Stimulated activated CD8-positive, alpha-beta memory T cell treated with anti-CD3 and anti-CD28 coated beads, Interleukin-2, amount 100 ng/mL, for 48 hours (primary cell): Measurements from ENCODE around the gene SPATA31E1.
"Not testable (repeated sequence)": the region's sequence is repeated elsewhere in the genome, so short reads cannot be mapped to it uniquely, and the experiment has no call there.

Experiments used
- DNase-seq, 2 donors: peaks; one replicate each; pipeline ENCODE4 v3.0.0-alpha.2; 2020; ENCODE audit warnings: low read depth in 2 of 2

Gene SPATA31E1

DNA sequence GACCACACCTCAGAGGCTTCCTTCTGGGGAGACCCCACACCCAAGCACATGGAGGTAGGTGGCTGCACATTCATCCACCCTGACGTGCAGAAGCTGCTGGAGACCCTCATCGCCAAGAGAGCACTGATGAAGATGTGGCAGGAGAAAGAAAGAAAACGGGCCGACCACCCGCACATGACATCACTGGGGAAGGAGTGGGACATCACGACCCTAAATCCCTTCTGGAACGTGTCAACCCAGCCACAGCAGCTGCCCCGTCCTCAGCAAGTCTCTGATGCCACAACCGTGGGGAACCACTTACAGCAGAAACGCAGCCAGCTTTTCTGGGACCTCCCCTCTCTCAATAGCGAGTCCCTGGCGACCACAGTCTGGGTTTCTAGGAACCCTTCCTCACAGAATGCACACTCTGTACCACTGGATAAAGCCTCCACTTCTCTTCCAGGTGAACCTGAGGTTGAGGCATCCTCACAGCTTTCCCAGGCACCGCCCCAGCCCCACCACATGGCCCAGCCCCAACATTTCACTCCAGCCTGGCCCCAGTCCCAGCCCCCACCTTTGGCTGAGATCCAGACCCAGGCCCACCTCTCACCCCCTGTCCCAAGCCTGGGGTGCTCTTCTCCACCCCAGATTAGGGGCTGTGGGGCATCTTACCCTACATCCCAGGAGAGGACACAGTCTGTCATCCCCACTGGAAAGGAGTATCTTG lies 3.0 kb downstream of the SPATA31E1 start:
- no peak for DNase-seq

DNA sequence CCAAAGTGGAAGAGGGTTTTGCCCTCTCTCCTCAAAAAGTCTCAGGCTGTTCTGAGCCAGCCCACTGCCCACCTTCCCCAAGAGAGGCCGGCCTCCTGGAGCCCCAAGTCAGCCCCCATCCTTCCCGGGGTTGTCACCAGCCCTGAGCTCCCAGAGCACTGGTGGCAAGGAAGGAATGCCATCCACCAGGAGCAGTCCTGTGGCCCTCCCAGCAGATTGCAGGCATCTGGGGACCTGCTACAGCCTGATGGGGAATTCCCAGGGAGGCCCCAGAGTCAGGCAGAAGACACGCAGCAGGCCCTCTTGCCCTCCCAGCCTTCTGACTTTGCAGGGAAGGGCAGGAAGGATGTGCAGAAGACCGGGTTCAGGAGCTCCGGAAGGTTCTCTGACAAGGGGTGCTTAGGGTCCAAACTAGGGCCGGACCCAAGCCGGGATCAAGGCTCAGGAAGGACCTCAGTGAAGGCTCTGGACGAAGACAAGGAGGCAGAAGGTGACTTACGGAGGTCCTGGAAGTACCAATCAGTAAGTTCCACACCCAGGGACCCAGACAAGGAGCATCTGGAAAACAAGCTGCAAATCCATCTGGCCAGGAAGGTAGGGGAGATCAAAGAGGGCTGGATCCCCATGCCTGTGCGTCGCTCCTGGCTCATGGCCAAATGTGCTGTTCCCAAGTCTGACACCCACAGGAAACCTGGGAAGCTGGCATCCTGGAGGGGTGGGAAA lies 3.7 kb downstream of the SPATA31E1 start:
- DNase-seq, result no peak

DNA sequence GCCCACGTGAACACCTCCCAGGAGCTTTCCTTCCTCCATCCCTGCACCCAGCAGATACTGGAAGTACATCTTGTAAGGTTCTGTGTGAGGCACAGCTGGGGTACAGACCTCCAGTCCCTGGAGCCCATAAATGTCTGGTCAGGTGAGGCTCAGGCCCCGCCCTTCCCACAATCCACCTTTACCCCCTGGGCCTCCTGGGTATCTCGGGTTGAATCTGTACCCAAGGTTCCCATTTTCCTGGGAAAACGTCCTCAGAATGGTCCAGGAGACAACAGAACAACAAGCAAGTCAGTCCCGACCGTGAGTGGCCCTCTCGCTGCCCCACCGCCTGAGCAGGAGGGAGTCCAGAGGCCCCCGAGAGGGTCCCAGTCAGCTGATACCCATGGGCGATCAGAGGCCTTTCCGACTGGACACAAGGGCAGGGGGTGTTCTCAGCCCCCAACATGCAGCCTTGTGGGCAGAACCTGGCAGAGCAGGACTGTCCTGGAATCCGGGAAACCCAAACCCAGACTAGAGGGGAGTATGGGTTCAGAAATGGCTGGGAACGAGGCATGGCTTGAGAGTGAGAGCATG lies 4.3 kb downstream of the SPATA31E1 start:
- no peak for DNase-seq

DNA sequence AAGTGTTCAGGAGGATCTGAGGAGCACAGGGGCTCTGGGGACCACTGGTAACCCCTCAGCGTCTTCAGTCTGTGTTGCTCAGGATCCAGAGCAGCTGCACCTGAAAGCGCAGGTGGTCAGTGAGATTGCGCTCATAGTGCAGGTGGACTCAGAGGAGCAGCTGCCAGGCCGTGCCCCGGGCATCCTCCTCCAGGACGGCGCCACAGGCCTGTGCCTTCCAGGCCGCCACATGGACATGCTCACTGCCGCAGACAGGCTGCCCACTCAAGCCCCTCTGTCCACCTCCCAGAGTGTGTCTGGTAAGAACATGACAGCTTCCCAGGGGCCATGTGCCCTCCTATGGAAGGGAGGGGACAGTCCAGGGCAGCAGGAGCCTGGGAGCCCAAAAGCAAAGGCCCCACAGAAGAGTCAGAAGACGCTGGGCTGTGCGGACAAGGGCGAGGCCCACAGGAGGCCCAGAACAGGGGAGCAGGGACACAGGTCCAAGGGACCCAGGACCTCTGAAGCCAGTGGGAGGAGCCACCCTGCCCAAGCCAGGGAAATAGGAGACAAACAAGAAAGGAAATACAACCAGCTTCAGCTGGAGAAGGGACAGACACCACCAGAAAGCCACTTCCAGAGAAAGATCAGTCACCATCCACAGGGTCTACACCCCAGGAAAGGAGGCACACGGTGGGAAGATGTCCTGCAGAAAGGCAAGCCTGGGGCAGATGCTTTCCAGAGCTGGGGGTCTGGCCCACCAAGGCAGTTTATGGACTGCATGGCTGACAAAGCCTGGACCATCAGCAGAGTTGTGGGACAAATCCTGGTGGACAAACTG lies 5.2 kb downstream of the SPATA31E1 start:
- no peak for DNase-seq

DNA sequence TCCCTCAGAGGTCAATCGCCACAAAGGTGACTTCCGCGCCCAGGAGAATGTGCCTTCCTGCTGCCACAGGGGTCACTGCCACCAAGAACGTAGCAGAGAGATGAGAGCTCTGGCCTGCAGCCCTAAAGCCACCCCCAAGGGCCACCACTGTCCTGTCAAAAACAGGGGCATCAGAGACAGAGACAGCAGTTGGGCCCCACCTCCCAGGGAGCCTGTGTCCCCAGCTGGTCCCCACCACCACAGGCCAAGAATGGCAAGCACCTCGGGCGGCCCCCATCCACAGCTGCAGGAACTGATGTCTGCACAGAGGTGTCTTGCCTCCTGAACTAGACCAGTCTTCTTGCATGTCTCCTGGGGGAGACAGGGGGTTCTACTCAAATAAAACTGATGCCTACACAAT lies 5.8 kb downstream of the SPATA31E1 start:
- no peak for DNase-seq

DNA sequence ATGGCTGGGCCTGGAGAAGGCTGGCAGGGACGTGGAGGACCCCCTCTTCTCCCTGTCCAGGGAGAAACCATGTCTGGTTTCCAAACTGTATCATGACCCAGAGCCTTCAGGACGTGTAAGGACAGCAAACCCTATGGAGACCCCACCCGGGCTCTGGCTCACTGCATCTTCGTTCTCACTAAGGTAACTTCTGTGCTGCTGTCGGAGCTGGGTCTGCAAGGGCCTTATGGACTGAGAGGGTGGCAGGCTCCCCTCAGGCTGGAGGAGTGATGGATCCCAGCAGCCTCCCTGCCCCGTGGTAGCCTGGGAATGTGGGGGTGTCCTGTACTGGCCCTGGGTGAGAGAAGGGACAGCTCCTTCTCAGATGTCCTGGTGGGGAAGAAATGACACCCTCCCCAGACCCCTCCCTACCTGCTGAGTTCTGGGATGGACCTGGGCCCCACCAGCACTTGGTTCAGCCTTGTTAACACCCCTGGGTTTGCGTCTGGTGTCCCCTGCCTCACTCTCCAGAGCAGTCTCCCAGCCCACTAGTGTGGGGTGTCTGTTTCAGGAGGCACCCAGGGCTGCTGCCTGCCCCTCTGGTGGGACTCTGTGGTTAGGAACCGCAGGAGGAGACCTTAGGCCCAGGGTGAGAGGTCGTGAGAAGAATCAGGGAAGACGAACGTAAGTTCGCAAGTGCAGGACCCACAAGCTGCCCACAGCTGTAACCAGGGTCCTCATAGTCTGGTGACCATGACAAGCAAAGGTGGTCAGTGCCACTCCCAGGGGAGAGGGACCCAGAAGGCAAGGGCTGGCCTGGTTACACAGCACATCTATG lies 6.6 kb downstream of the SPATA31E1 start:
- DNase-seq, result no peak

DNA sequence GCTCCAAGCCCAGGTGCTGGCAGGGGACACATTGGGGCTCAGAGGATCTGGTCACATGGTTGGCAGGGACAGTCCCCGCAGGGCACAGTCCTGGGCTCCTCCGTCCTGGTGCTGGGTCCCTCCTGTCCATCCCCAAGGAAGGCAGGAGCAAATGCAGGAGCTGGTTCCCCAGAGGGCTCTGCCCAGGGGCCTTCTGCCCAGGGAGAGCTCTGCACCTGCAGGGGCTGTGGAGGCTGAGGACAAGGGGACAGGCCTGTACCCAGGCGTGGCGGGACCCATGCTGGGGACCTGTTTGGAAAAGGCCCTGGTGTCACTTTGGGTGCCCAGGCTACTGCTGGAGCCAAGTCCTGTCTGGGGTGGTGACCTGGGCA lies 7.2 kb downstream of the SPATA31E1 start:
- no peak for DNase-seq

DNA sequence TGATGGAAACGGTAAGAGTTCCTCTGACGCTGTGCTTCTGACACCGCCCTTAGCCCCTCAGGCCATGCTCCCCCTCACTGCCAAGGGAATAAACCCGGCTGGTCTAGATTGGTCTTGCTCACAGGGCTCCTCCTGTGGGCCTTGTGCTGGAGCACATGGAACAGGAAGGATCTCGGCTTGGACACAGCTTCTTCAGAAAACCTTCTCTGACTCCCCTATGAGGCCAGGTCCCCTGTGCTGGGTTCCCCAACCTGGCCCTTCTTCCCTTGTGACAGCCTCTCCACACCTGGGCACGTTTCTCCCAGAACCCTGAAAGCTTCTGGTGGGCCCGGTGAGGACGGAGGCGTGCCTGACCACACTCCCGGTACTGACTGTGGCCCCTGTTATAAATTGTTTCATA lies 8.2 kb downstream of the SPATA31E1 start:
- DNase-seq, result no peak

DNA sequence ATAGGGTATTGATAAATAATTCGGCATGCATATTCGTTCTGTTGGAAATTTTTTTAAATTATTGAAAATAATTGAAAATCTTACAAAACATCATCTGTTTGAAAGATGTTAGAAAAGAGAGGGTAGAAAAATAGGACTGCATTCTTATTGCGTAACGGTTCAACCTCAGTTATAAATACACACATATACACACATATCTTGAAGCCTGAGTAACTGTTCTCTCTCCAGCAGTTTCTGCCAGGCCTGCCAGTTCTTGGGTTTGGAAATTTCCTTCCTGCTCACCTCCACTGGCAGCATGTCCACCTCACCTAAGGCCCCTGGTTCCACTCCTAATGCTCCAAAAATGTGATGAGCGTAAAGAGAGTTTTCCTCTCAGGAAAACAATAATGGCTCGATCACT lies 9.1 kb downstream of the SPATA31E1 start:
- DNase-seq, result no peak

DNA sequence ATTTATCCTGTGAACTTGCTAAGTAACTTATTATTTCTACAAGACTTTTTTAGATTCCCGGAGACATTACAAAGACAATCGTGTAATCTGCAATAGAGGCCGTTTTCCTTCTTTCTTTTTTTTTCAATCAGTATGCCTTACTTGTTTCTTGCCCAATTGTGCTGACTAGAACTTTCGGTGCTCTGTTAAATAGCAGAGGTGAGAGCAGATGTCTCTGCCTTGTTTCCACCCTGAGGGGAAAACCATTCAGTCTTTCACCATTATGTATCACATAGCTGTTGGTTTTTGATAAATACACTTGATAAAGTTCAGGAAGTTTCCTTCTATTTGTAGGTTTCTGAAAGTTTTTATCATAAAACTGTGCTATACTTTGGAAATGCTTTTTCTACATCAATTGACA lies 10.3 kb downstream of the SPATA31E1 start:
- no peak for DNase-seq

DNA sequence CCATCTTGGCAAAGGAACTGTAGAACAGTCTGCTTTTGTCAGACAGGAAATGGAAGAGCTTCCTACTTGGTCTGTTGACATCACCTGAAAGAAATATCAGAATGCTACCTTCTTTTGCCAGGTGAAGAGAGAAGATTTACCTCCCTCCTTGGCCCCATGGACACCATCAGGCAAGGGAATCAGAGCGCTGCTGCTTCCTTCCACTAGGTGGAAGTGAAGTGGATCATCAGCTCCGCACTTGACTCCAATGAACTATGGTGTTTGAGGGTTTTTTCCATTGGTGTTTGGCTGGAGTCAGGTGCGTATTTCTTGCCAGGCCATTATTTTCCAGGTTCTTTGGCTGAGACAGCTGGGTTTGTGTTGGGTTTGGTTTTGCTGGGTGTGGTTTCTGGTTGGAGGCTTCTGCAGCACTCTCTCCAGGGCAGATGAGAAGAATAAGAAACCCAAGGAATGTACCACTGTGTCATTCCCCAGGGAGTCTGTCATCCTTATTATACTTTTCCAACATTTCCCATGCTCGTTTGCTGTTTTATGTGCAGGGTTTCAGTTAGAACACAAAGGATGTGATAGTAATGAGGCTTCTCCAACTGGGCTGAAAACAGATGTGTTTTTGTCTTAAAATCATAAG lies 12.4 kb downstream of the SPATA31E1 start:
- no peak for DNase-seq

DNA sequence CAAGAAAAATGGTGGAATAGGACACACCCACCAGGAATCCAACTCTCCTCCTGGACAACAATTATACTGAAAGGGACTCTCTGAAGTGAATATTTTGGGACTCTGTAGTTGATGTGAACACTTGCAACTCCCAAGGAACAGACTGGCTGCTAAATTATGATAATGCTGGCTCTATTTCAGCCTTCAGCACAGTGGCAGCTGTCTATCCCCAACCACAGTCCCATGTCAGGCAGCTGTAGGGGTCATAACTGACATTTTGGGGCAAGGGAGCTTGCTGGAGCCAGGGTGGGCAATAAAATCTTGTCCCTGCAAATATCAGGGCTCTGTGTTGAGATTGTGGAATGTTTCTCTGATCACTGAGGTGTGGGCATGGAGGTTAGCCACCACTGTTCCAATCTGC lies 14.2 kb downstream of the SPATA31E1 start:
- DNase-seq, result no peak

DNA sequence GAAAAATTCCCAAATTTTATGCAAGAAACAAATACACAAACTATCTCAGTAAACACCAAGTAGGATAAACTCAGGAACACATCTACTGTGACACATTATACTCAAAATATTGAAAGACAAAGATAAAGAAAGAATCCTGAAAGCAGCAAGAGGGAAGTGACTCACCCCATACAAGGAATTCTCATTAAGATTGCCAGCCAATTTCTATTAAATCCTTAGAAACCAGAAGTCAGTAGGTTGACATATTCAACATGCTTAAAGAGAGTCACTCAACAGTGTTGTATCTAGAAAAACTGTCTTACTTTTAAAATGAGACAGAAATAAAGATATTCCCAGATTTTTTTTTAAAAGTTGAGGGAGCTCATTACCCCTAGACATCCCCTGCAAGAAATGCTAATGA lies 15.5 kb downstream of the SPATA31E1 start:
- DNase-seq, result no peak

DNA sequence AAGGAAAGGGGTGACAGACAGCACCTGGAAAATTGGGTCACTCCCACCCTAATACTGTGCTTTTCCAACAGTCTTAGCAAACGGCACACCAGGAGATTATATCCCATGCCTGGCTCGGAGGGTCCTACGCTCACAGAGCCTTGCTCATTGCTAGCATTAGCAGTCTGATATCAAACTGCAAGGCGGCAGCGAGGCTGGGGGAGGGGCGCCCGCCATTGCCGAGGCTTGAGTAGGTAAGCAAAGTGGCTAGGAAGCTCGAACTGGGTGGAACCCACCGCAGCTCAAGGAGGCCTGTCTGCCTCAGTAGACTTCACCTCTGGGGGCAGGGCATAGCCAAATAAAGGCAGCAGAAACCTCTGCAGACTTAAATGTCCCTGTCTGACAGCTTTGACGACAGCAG lies 19.7 kb downstream of the SPATA31E1 start:
- not testable (repeated sequence) for DNase-seq

DNA sequence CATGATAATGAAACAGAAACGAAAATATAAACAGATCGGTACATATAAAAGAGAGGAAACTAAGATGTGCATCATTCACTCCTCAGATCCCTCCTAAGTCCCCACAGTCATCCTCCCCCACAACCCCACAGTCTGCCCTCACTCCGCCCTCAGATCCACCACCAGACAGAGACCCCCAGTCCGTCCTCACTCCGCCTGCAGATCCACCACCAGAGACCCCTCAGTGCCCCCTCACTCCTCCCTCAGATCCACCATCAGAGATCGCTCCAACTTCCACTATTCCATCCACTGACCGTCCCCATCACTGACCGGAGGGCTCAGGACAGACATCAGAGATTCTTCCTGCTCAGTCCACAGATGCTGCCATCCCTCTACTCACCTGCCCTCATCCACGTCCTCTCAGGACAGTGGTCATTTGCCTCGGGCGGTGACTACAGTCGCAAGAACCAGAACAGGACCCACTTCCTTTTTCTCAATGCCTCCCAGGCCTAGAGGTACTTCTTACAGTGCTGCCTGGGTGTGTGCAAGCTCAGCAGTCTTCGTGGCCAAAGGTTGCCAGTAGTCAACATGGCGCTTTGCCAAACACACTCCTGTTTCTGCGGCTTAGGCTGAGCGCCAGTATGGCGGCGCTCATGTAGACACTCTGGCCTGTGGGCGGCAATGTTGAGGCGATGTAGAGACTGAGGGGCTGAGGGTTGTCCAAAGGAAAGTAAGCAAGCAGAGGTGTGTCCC lies 26.8 kb downstream of the SPATA31E1 start:
- DNase-seq, result no peak

DNA sequence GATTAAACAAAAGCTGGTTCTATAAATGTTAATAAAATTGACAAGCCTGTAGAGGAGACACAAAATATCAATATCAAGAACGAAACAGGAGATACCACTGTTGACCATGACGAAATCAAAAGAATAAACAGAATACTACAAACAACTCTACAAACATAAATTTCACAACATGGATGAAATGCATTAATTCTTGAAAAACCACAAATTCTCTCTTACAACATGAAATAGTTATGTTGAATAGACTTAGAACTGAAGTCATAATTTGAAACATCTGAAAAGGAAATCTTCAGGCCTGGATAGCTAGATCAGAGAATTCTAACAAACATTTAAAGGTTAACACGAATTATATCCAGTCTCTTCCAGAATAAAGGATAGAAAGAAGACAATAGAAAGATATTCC lies 28.1 kb downstream of the SPATA31E1 start:
- no peak for DNase-seq

DNA sequence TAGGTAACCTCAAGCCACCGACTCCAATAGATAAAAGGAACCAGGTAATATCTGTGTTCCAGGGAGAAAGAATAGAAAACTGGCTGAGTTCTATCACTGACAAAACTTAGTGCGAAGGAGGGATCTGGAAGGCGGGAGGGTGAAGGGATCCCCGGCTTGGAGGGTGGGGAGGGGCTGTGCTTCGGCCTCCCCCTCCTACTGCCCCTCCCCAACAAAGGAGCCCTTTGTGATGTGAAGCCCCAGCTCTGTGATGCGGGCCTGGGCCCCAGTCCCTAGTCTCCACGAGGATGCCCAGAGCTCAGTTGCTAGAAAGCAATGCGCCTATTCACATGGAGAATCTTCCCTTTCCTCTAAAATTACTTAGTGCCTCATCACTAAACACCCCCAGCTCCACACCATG lies 35.0 kb downstream of the SPATA31E1 start, which contains the start of gene SPATA31C1:
Gene SPATA31C1 (plus strand): TSS at position 301 of the 400 bp plus-strand sequence.
- DNase-seq, result not testable (repeated sequence)

DNA sequence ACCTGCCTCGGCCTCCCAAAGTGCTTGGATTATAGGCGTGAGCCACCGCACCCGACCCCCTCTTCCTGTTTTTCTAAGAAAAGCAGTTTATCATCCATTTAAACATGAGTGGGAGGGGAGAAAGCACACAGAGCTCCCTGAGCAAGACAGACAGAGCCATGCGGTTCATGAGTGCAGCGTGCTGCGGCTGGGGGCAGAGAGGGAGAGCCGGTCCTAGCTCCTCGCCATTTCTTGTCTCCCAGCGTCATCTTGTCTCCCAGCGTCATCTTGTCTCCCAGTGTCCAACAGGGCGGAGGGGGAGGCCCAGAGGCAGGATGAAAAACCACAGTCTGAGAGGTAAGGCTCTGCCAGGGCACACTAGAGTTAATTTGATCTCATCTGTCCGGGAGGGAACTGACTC lies 36.3 kb downstream of the SPATA31E1 start:
- not testable (repeated sequence) for DNase-seq

DNA sequence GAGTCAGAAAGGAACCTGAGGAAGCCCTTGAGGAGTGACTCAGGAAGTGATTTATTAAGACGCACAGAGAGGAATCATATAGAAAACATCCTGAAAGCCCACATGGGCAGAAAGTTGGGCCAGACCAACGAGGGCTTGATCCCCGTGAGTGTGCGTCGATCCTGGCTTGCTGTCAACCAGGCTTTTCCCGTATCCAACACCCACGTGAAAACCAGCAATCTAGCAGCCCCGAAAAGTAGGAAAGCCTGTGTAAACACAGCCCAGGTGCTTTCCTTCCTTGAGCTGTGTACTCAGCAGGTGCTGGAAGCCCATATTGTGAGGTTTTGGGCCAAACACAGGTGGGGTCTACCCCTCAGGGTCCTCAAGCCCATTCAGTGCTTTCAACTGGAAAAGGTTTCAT lies 38.9 kb downstream of the SPATA31E1 start:
- DNase-seq, result not testable (repeated sequence)

DNA sequence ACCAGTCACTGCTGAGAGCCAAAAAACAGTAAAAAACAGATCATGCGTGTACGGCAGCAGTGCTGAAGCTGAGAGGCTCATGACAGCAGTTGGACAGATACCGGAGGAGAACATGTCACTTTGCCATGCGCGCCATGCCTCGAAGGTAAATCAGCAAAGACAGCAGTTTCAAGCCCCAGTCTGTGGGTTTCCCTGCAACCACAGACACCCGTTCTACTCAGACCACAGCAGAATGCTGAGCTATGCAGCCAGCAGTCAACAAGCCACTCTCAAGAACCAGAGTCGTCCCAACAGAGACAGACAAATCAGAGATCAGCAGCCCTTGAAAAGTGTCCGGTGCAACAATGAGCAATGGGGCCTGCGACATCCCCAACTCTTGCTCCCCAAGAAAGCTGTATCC lies 40.3 kb downstream of the SPATA31E1 start:
- DNase-seq, result not testable (repeated sequence)
